Measurements from ENCODE around the gene S100A8.

- TF ChIP-seq, protein P1, sequence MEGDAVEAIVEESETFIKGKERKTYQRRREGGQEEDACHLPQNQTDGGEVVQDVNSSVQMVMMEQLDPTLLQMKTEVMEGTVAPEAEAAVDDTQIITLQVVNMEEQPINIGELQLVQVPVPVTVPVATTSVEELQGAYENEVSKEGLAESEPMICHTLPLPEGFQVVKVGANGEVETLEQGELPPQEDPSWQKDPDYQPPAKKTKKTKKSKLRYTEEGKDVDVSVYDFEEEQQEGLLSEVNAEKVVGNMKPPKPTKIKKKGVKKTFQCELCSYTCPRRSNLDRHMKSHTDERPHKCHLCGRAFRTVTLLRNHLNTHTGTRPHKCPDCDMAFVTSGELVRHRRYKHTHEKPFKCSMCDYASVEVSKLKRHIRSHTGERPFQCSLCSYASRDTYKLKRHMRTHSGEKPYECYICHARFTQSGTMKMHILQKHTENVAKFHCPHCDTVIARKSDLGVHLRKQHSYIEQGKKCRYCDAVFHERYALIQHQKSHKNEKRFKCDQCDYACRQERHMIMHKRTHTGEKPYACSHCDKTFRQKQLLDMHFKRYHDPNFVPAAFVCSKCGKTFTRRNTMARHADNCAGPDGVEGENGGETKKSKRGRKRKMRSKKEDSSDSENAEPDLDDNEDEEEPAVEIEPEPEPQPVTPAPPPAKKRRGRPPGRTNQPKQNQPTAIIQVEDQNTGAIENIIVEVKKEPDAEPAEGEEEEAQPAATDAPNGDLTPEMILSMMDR (IDR thresholded peaks at IDR 0.05): no peak
- TF ChIP-seq EZH2 (IDR thresholded peaks at IDR 0.05) (no peak), EZH2phosphoT487 (IDR thresholded peaks at IDR 0.05) (no peak)
These were observed 48.4 kb upstream of the S100A8 start for GRCh38 chr1:153439273-153439672.
